Gastroesophageal sphincter (tissue), 4 donors: ENCODE results near the gene UGDH. TPM values are rescaled to one million over a fixed set of nuclear protein-coding genes. Genes with fewer than 3 reads are reported as not detected.

Experiments
- ATAC-seq: fragments of 150-250 bp; one replicate; pipeline ENCODE4 v1.9.1; 2016; ENCODE audit warnings: mild to moderate bottlenecking, moderate library complexity
- H3K27ac ChIP-seq, 4 donors: fragments of 200-600 bp; sonication (generic) in 3 of 4; 1 replicate in 3 of 4; 2 replicates in 1 of 4; pipeline ENCODE4 v1.5.1; 2016 to 2019
- H3K27me3 ChIP-seq: fragments of 200-600 bp; sonication (generic); one replicate; pipeline ENCODE4 v1.5.1; 2019
- H3K36me3 ChIP-seq, 2 donors: fragments of 200-600 bp; sonication (generic); one replicate each; pipeline ENCODE4 v1.5.1; 2019; ENCODE audit warnings: control low read depth in 1 of 2
- H3K4me1 ChIP-seq, 3 donors: fragments of 200-600 bp; sonication (generic); 1 replicate in 2 of 3; 2 replicates in 1 of 3; pipeline ENCODE4 v1.5.1; 2016 to 2019; ENCODE audit warnings: control low read depth in 2 of 3
- H3K4me3 ChIP-seq, 2 donors: fragments of 200-600 bp; sonication (generic); one replicate each; pipeline ENCODE4 v1.5.1; 2019; ENCODE audit warnings: mild to moderate bottlenecking in 1 of 2, moderate library complexity in 1 of 2
- H3K9me3 ChIP-seq, 3 donors: fragments of 200-600 bp; sonication (generic); one replicate each; pipeline ENCODE4 v1.5.1; 2017 to 2019; ENCODE audit warnings: control low read depth in 2 of 3
- CTCF ChIP-seq, 4 experiments: fragments of 200-600 bp in 2 of 4; fragments of 450-650 bp in 2 of 4; sonication (generic) in 1 of 4; IDR thresholded peaks; one replicate each; pipeline ENCODE4 v1.5.1; 2017 to 2019; ENCODE audit warnings: antibody characterized with exemption in 4 of 4, mild to moderate bottlenecking in 2 of 4, moderate library complexity in 2 of 4
- EP300 ChIP-seq: sonication (generic); formaldehyde crosslinking; IDR thresholded peaks from one replicate; pipeline ENCODE4 v1.6.1; 2017; ENCODE audit warnings: antibody characterized with exemption, mild to moderate bottlenecking
- POLR2A ChIP-seq, 2 donors: fragments of 450-650 bp; IDR thresholded peaks; one replicate each; pipeline ENCODE4 v1.6.1; 2017; ENCODE audit warnings: antibody characterized with exemption in 2 of 2, mild to moderate bottlenecking in 2 of 2, moderate library complexity in 1 of 2
- POLR2AphosphoS5 ChIP-seq: sonication (generic); formaldehyde crosslinking; IDR thresholded peaks from one replicate; pipeline ENCODE4 v1.6.1; 2017; ENCODE audit warnings: antibody characterized with exemption
- WGBS, 2 donors: methylation state at CpG; one replicate each; pipeline ENCODE4 v1.1.5; 2018; ENCODE audit warnings: low coverage in 1 of 2; 5-methylcytosine and 5-hydroxymethylcytosine counted together
- total RNA-seq, 4 donors: library from RNA; depleted of rRNA; stranded (reverse); fragments of >200 nt; gene quantifications; one replicate each; pipeline ENCODE4 v1.1.0, GENCODE V29; 2016

Gene UGDH
- total RNA-seq, 4 donors from 2014 or later: 31.1 to 151 (median 90.0) TPM

GRCh38 chr4:39498727-39499020 lies 28.6 kb downstream of the UGDH start:
- H3K36me3 ChIP-seq: peaks cover 0 to 59% of the 10 kb centered on the region in 2 donors
- no peaks in the 10 kb centered on the region for H3K27me3 ChIP-seq
- H3K27ac ChIP-seq: no peak overlapping the region
- no peak overlapping the region for H3K4me3 ChIP-seq
- H3K4me1 ChIP-seq: peaks cover 0 to 9% (median 0%) of the 10 kb centered on the region in 3 donors
- no peak for ATAC-seq
- TF ChIP-seq EP300 (no peak), POLR2A (IDR thresholded peaks at IDR 0.05) (no peak), POLR2AphosphoS5 (no peak), CTCF (IDR thresholded peaks at IDR 0.05) (no peak)
- H3K9me3 ChIP-seq: no peaks in the 10 kb centered on the region

- no peak for TF ChIP-seq POLR2AphosphoS5
- TF ChIP-seq POLR2A (IDR thresholded peaks at IDR 0.05): no peak
- TF ChIP-seq CTCF (IDR thresholded peaks at IDR 0.05): no peak
- TF ChIP-seq EP300: no peak
- Histone ChIP-seq H3K27ac (no peak overlapping the region), H3K9me3 (no peaks in the 10 kb centered on the region), H3K4me1 (peaks cover 0 to 9% (median 0%) of the 10 kb centered on the region in 3 donors), H3K27me3 (no peaks in the 10 kb centered on the region), H3K4me3 (no peak overlapping the region), H3K36me3 (peaks cover 0 to 53% of the 10 kb centered on the region in 2 donors)
- 75 to 89% methylated on average over 1 of the region's 1 CpG for WGBS, 2 donors
- ATAC-seq: no peak
Observed at GRCh38 chr4:39497909-39498726, 29.1 kb downstream of the UGDH start.

- WGBS, 2 donors: 45 to 59% methylated on average over 4 of the region's 4 CpGs
- Histone ChIP-seq H3K36me3 (peaks cover 0 to 28% of the 10 kb centered on the region in 2 donors), H3K27me3 (no peaks in the 10 kb centered on the region), H3K27ac (no peak overlapping the region), H3K9me3 (no peaks in the 10 kb centered on the region), H3K4me3 (no peak overlapping the region), H3K4me1 (peaks cover 0 to 9% (median 0%) of the 10 kb centered on the region in 3 donors)
- no peak for TF ChIP-seq CTCF (IDR thresholded peaks at IDR 0.05)
- TF ChIP-seq POLR2AphosphoS5: no peak
- no peak for TF ChIP-seq POLR2A (IDR thresholded peaks at IDR 0.05)
- TF ChIP-seq EP300: no peak
- ATAC-seq: no peak
Observed at GRCh38 chr4:39495446-39496213, 31.6 kb downstream of the UGDH start.

- no peak for TF ChIP-seq POLR2A (IDR thresholded peaks at IDR 0.05)
- no peak for TF ChIP-seq EP300
- TF ChIP-seq CTCF (IDR thresholded peaks at IDR 0.05): no peak
- TF ChIP-seq POLR2AphosphoS5: no peak
- H3K9me3 ChIP-seq: no peaks in the 10 kb centered on the region
- no peak overlapping the region for H3K27ac ChIP-seq
- peaks cover 0 to 16% of the 10 kb centered on the region in 2 donors for H3K36me3 ChIP-seq
- H3K27me3 ChIP-seq: no peaks in the 10 kb centered on the region
- H3K4me3 ChIP-seq: no peak overlapping the region
- 75 to 100% methylated on average over 1 of the region's 1 CpG for WGBS, 2 donors
- ATAC-seq: no peak
- peaks cover 0 to 9% (median 0%) of the 10 kb centered on the region in 3 donors for H3K4me1 ChIP-seq
Observed at GRCh38 chr4:39494354-39494753, 32.9 kb downstream of the UGDH start.

- TF ChIP-seq POLR2A (IDR thresholded peaks at IDR 0.05) (no peak), EP300 (no peak), POLR2AphosphoS5 (no peak), CTCF (IDR thresholded peaks at IDR 0.05) (no peak)
- Histone ChIP-seq H3K36me3 (no peaks in the 10 kb centered on the region), H3K9me3 (no peaks in the 10 kb centered on the region), H3K4me1 (no peaks in the 10 kb centered on the region), H3K27ac (no peak overlapping the region), H3K27me3 (no peaks in the 10 kb centered on the region), H3K4me3 (no peak overlapping the region)
- ATAC-seq: no peak
- WGBS, 2 donors: 88 to 100% methylated on average over 2 of the region's 2 CpGs
Observed at GRCh38 chr4:39490322-39490721, 36.9 kb downstream of the UGDH start.
